H1 (cell line): Measurements from ENCODE around the gene SEC14L6. TPM values are rescaled to one million over a fixed set of nuclear protein-coding genes. Genes with fewer than 3 reads are reported as not detected.

Experiments used
- CTCF ChIA-PET: fragments of 300-600 bp; sonication (Branson Sonifier 250); formaldehyde crosslinking; loops from one replicate; lab custom pipeline; 2021; ENCODE audit not compliant: partially characterized antibody; lab: Charles Lee
- POLR2A ChIA-PET: fragments of 300-600 bp; sonication (Branson Sonifier 250); formaldehyde crosslinking; loops from one replicate; lab custom pipeline; 2021; ENCODE audit warnings: inconsistent platforms; ENCODE audit not compliant: partially characterized antibody; lab: Charles Lee
- DNase-seq, 2 experiments: peaks; one replicate each; pipeline versions ENCODE4 v3.0.0 to v3.0.0-alpha.2; 2010 to 2022; ENCODE audit warnings: low spot score in 2 of 2, low read depth in 1 of 2, mixed read lengths in 1 of 2
- FAIRE-seq: peaks from 2 replicates; lab custom pipeline; 2011; peaks lifted over from hg19 to GRCh38; lab: Jason Lieb, UNC
- H2AFZ ChIP-seq: 2 replicates; pipeline ENCODE4 v1.8.1; 2012; ENCODE audit warnings: low read length, inconsistent platforms
- H2AK5ac ChIP-seq: 2 replicates; pipeline ENCODE4 v1.6.1; 2013; ENCODE audit warnings: low read depth, low read length
- H2BK120ac ChIP-seq: replicated peaks from 2 replicates; pipeline ENCODE3; 2013; ENCODE audit warnings: low read depth, low read length, inconsistent platforms
- H2BK12ac ChIP-seq: 2 replicates; pipeline ENCODE4 v1.6.1; 2013; ENCODE audit warnings: low read depth, low read length
- H2BK15ac ChIP-seq: 2 replicates; pipeline ENCODE4 v1.6.1; 2013; ENCODE audit warnings: low read length
- H2BK20ac ChIP-seq: 2 replicates; pipeline ENCODE4 v1.6.1; 2013; ENCODE audit warnings: low read length
- H2BK5ac ChIP-seq: 2 replicates; pipeline ENCODE4 v1.6.1; 2013; ENCODE audit warnings: low read depth, low read length
- H3K14ac ChIP-seq: 2 replicates; pipeline ENCODE4 v1.6.1; 2013; ENCODE audit warnings: inconsistent platforms; ENCODE audit not compliant: insufficient read length
- H3K18ac ChIP-seq: 2 replicates; pipeline ENCODE4 v1.6.1; 2013; ENCODE audit warnings: low read length; ENCODE audit errors: extremely low read depth
- H3K23ac ChIP-seq: 2 replicates; pipeline ENCODE4 v1.6.1; 2013; ENCODE audit warnings: inconsistent platforms; ENCODE audit not compliant: insufficient read length
- H3K23me2 ChIP-seq: 2 replicates; pipeline ENCODE4 v1.6.1; 2013; ENCODE audit warnings: low read depth, low read length
- H3K27ac ChIP-seq: 2 replicates; pipeline ENCODE4 v1.6.1; 2011; ENCODE audit warnings: low read depth, low read length, inconsistent platforms
- H3K27me3 ChIP-seq, 4 experiments: replicated peaks in 1 of 4; 1 replicate in 1 of 4; 2 replicates in 3 of 4; pipeline versions ENCODE4 v1.6.1 to v1.8.1; 2011 to 2013; ENCODE audit warnings: low read length in 3 of 4, mild to moderate bottlenecking in 3 of 4, inconsistent platforms in 2 of 4, mixed read lengths in 2 of 4, moderate library complexity in 1 of 4; ENCODE audit not compliant: control insufficient read depth in 3 of 4, insufficient read depth in 3 of 4; ENCODE audit errors: extremely low read depth in 1 of 4
- H3K36me3 ChIP-seq, 4 experiments: 2 replicates each; pipeline versions ENCODE4 v1.6.1 to v1.8.1; 2011 to 2013; ENCODE audit warnings: mild to moderate bottlenecking in 4 of 4, low read length in 3 of 4, moderate library complexity in 2 of 4, control low read depth in 1 of 4, inconsistent platforms in 1 of 4; ENCODE audit not compliant: insufficient read depth in 4 of 4, control insufficient read depth in 2 of 4
- H3K4ac ChIP-seq: replicated peaks from 2 replicates; pipeline ENCODE3; 2013; ENCODE audit warnings: low read length, low read depth, mixed read lengths, inconsistent platforms; ENCODE audit not compliant: insufficient read length
- H3K4me1 ChIP-seq, 4 experiments: replicated peaks in 1 of 4; 1 replicate in 1 of 4; 2 replicates in 3 of 4; pipeline versions ENCODE4 v1.6.1 to v1.8.1; 2011 to 2013; ENCODE audit warnings: low read length in 3 of 4, inconsistent platforms in 2 of 4, mixed read lengths in 1 of 4; ENCODE audit not compliant: insufficient read depth in 4 of 4, control insufficient read depth in 3 of 4
- H3K4me2 ChIP-seq, 2 experiments: 2 replicates each; pipeline versions ENCODE4 v1.6.1 to v1.8.1; 2011 to 2013; ENCODE audit warnings: low read depth in 2 of 2, low read length in 2 of 2, control low read depth in 1 of 2, inconsistent platforms in 1 of 2, mild to moderate bottlenecking in 1 of 2; ENCODE audit not compliant: insufficient read depth in 1 of 2
- H3K4me3 ChIP-seq, 4 experiments: fragments of 200-600, 300-600 bp in 1 of 4; sonication (generic), shearing (Covaris generic), sonication (Bioruptor Twin) in 1 of 4; 2 replicates each; pipeline versions ENCODE4 v1.5.1 to v1.8.1; 2011 to 2016; ENCODE audit warnings: low read length in 4 of 4, low read depth in 3 of 4, control low read depth in 2 of 4, inconsistent platforms in 2 of 4, mild to moderate bottlenecking in 2 of 4, mixed read lengths in 1 of 4, moderate library complexity in 1 of 4; ENCODE audit not compliant: insufficient read depth in 2 of 4; ENCODE audit errors: extremely low read depth in 1 of 4
- H3K56ac ChIP-seq: replicated peaks from 2 replicates; pipeline ENCODE3; 2013; ENCODE audit warnings: low read depth, mild to moderate bottlenecking, mixed read lengths, low read length, inconsistent platforms; ENCODE audit not compliant: insufficient read length
- H3K79me1 ChIP-seq: 2 replicates; pipeline ENCODE4 v1.6.1; 2013; ENCODE audit warnings: low read depth, low read length, control low read depth
- H3K79me2 ChIP-seq, 2 experiments: 2 replicates each; pipeline versions ENCODE4 v1.6.1 to v1.8.1; 2012 to 2013; ENCODE audit warnings: low read length in 2 of 2, mild to moderate bottlenecking in 2 of 2, inconsistent platforms in 1 of 2; ENCODE audit not compliant: insufficient read depth in 2 of 2, control insufficient read depth in 1 of 2
- H3K9ac ChIP-seq, 4 experiments: replicated peaks in 1 of 4; 1 replicate in 1 of 4; 2 replicates in 3 of 4; pipeline versions ENCODE4 v1.6.1 to v1.8.1; 2011 to 2013; ENCODE audit warnings: low read depth in 3 of 4, low read length in 3 of 4, control low read depth in 2 of 4, mild to moderate bottlenecking in 2 of 4, moderate library complexity in 2 of 4, inconsistent platforms in 1 of 4; ENCODE audit errors: extremely low read depth in 1 of 4
- H3K9me3 ChIP-seq, 2 experiments: 2 replicates each; pipeline versions ENCODE4 v1.6.1 to v1.8.1; 2012 to 2013; ENCODE audit warnings: mild to moderate bottlenecking in 2 of 2, moderate library complexity in 2 of 2, control low read depth in 1 of 2, inconsistent platforms in 1 of 2, low read depth in 1 of 2, low read length in 1 of 2, mixed read lengths in 1 of 2; ENCODE audit not compliant: insufficient read depth in 2 of 2
- H4K20me1 ChIP-seq, 2 experiments: replicated peaks in 1 of 2; 2 replicates each; pipeline versions ENCODE3 to v1.8.1; 2011 to 2013; ENCODE audit warnings: inconsistent platforms in 2 of 2, low read length in 2 of 2, mild to moderate bottlenecking in 1 of 2; ENCODE audit not compliant: insufficient read depth in 2 of 2, control insufficient read depth in 1 of 2
- H4K5ac ChIP-seq: 2 replicates; pipeline ENCODE4 v1.6.1; 2013; ENCODE audit warnings: low read length, low read depth, mixed read lengths, inconsistent platforms; ENCODE audit not compliant: insufficient read length
- H4K8ac ChIP-seq: 2 replicates; pipeline ENCODE4 v1.8.0; 2013; ENCODE audit warnings: mild to moderate bottlenecking, moderate library complexity, low read length, inconsistent platforms; ENCODE audit not compliant: insufficient read depth; ENCODE audit errors: extremely low read depth
- H4K91ac ChIP-seq: replicated peaks from 2 replicates; pipeline ENCODE3; 2013; ENCODE audit warnings: low read length, mixed read lengths, inconsistent platforms; ENCODE audit not compliant: insufficient read length
- BACH1 ChIP-seq: IDR thresholded peaks from 2 replicates; pipeline ENCODE4 v1.6.1; 2012; ENCODE audit warnings: low read length, improper control_type of control experiment
- CEBPB ChIP-seq: IDR thresholded peaks from 2 replicates; pipeline ENCODE4 v1.6.1; 2012; ENCODE audit warnings: low read depth, low read length
- KDM4A ChIP-seq: IDR thresholded peaks from one replicate; pipeline ENCODE4 v1.7.1; 2012; ENCODE audit warnings: low read depth, mild to moderate bottlenecking, moderate library complexity, low read length, inconsistent platforms; ENCODE audit not compliant: severe bottlenecking
- MAFK ChIP-seq: IDR thresholded peaks from 2 replicates; pipeline ENCODE4 v1.6.1; 2012; ENCODE audit warnings: low read depth, mild to moderate bottlenecking, improper control_type of control experiment, low read length
- PHF8 ChIP-seq: fragments of 200-600 bp; sonication (generic); conservative IDR thresholded peaks from 2 replicates; pipeline ENCODE4 v1.7.1; 2012; ENCODE audit warnings: low read depth, mild to moderate bottlenecking, inconsistent platforms, low read length, moderate library complexity
- POLR2A ChIP-seq, 2 experiments: IDR thresholded peaks; 1 replicate in 1 of 2; 2 replicates in 1 of 2; pipeline ENCODE4 v1.6.1; 2011; ENCODE audit warnings: low read depth in 2 of 2, low read length in 2 of 2, mild to moderate bottlenecking in 2 of 2; ENCODE audit errors: control extremely low read depth in 1 of 2
- SP4 ChIP-seq: IDR thresholded peaks from 2 replicates; pipeline ENCODE4 v1.6.1; 2012; ENCODE audit warnings: low read length, inconsistent platforms
- SRF ChIP-seq: IDR thresholded peaks from 2 replicates; pipeline ENCODE4 v1.6.1; 2011; ENCODE audit warnings: mild to moderate bottlenecking, low read depth, low read length, moderate library complexity
- TBP ChIP-seq: IDR thresholded peaks from 2 replicates; pipeline ENCODE4 v1.6.1; 2011; ENCODE audit warnings: low read depth, low read length, improper control_type of control experiment
- WGBS, 2 experiments: shearing (Covaris generic) in 1 of 2; methylation state at CpG; one replicate each; pipeline versions ENCODE4 v1.1.6 to v1.1.7; 2013 to 2015; ENCODE audit warnings: low lambda C conversion rate in 2 of 2, mixed read lengths in 2 of 2, inconsistent platforms in 1 of 2, low coverage in 1 of 2, missing lambda C conversion rate in 1 of 2; ENCODE audit not compliant: insufficient replicate concordance in 2 of 2, insufficient coverage in 1 of 2, insufficient read length in 1 of 2; ENCODE audit errors: extremely low coverage in 1 of 2, missing lambda C conversion rate in 1 of 2; 5-methylcytosine and 5-hydroxymethylcytosine counted together
- polyA plus RNA-seq, 7 experiments: library from polyadenylated mRNA; depleted of rRNA in 3 of 7; stranded (reverse) in 5 of 7; unstranded in 2 of 7; fragments of >200 nt in 5 of 7; fragments of 200-250 nt in 2 of 7; gene quantifications; 1 replicate in 5 of 7; 2 replicates in 1 of 7; 4 replicates in 1 of 7; pipeline versions ENCODE4 v1.2.1 to v1.2.3, GENCODE V29; 2011 to 2013; ENCODE audit warnings: missing spikeins in 2 of 7, mixed read lengths in 2 of 7
- total RNA-seq: library from RNA; stranded (reverse); fragmentation: NEBNext Ultra II Directional; extraction: Animal tissue kit (Norgen Biotek cat#: 25700); gene quantifications from 2 replicates; pipeline ENCODE4 v1.2.1, GENCODE V29; 2021
- TF ChIP-seq, protein P1 (sequence below): IDR thresholded peaks from 2 replicates; pipeline ENCODE4 v1.6.1; 2012; ENCODE audit warnings: low read length, inconsistent platforms
- TF ChIP-seq, protein P2 (sequence below): IDR thresholded peaks from 2 replicates; pipeline ENCODE4 v1.6.1; 2011; ENCODE audit warnings: low read depth, mild to moderate bottlenecking, low read length; ENCODE audit not compliant: insufficient read depth

Gene SEC14L6
- total and polyA plus RNA-seq, 2 of the 8 experiments (the other 6 are each of a cell fraction or from before 2014, with no cell fraction given), result 0.63 to 2.1 TPM

DNA sequence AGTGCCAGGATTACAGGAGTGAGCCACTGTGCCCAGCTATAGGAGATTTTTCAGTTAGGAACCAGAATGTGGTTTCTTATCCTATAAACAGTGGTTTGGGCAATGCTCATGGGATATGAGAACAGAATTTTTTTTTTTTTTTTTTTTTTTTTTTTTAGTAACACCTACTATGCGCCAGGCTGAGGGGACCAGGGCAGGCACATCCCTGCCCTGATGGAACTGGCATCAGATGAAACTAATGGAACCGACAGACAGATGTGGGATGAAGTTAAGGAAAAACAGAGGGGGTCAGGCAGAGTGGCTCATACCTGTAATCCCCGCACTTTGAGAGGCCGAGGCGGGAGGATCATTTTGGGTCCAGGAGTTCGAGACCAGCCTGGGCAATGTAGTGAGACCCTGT lies 45.9 kb downstream of the SEC14L6 start:
- Histone ChIP-seq H2AFZ (no peak overlapping the region), H2BK15ac (no peak overlapping the region), H2BK5ac (no peak overlapping the region), H3K9me3 (no peaks in the 10 kb centered on the region), H2BK120ac (no peak overlapping the region), H3K4me3 (no peak overlapping the region), H3K23ac (no peak overlapping the region), H3K4me2 (no peak overlapping the region), H2BK12ac (no peak overlapping the region), H3K14ac (no peak overlapping the region), H3K23me2 (peaks cover 4% of the 10 kb centered on the region; the same call in 1 of the 2 replicates), H3K4me1 (peaks cover 0 to 4% (median 2%) of the 10 kb centered on the region in 4 experiments; a peak in 2 of 7 replicates), H4K5ac (no peak overlapping the region), H2AK5ac (no peak overlapping the region), H3K27ac (no peak overlapping the region), H2BK20ac (no peak overlapping the region), H4K91ac (no peak overlapping the region), H3K36me3 (no peaks in the 10 kb centered on the region), H3K56ac (no peak overlapping the region), H3K9ac (no peak overlapping the region), H4K8ac (no peak overlapping the region; the same call in 1 of the 2 replicates), H3K27me3 (peaks cover 0 to 4% (median 0%) of the 10 kb centered on the region in 4 experiments; a peak in 2 of 7 replicates), H3K79me2 (no peaks in the 10 kb centered on the region), H4K20me1 (no peaks in the 10 kb centered on the region), H3K18ac (no peak overlapping the region), H3K4ac (no peak overlapping the region), H3K79me1 (no peaks in the 10 kb centered on the region)
- FAIRE-seq, result no peak
- ChIA-PET POLR2A (no interaction called here), CTCF (no interaction called here)
- no peak for DNase-seq
- 88% methylated on average over 6 of the region's 6 CpGs; no CpG with 5 or more reads in 1 of the 2 experiments for WGBS, 2 experiments
- TF ChIP-seq SRF (no peak), BACH1 (no peak), TBP (no peak), MAFK (no peak), CEBPB (no peak), POLR2A (IDR thresholded peaks at IDR 0.05; ENCODE audit: control extremely low read depth in 1 of 2, low read depth in 2 of 2, low read length in 2 of 2) (no peak), PHF8 (no peak), KDM4A (no peak), SP4 (no peak)
- TF ChIP-seq, protein P1, sequence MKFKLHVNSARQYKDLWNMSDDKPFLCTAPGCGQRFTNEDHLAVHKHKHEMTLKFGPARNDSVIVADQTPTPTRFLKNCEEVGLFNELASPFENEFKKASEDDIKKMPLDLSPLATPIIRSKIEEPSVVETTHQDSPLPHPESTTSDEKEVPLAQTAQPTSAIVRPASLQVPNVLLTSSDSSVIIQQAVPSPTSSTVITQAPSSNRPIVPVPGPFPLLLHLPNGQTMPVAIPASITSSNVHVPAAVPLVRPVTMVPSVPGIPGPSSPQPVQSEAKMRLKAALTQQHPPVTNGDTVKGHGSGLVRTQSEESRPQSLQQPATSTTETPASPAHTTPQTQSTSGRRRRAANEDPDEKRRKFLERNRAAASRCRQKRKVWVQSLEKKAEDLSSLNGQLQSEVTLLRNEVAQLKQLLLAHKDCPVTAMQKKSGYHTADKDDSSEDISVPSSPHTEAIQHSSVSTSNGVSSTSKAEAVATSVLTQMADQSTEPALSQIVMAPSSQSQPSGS, result no peak
- TF ChIP-seq, protein P2, sequence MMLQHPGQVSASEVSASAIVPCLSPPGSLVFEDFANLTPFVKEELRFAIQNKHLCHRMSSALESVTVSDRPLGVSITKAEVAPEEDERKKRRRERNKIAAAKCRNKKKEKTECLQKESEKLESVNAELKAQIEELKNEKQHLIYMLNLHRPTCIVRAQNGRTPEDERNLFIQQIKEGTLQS, result no peak
